Measurements from ENCODE around the gene GNAS-AS1. TPM values are rescaled to one million over a fixed set of nuclear protein-coding genes. Genes with fewer than 3 reads are reported as not detected.

GNAS-AS1 gene
- total RNA-seq: 1.3 TPM

- DNase-seq: peak; percentile 55
These were observed at the start of gene GNAS-AS1 for GRCh38 chr20:58850693-58851174. TSS of gene GNAS-AS1 (minus strand) at chr20:58850902.

GRCh38 chr20:58900397-58900796 lies 49.7 kb upstream of the GNAS-AS1 start:
- DNase-seq: no peak

- DNase-seq: no peak
These were observed 48.8 kb upstream of the GNAS-AS1 start for GRCh38 chr20:58899512-58899911.

GRCh38 chr20:58898629-58899408 lies 48.1 kb upstream of the GNAS-AS1 start:
- peak; percentile 69 for DNase-seq

- no peak for DNase-seq
These were observed 46.8 kb upstream of the GNAS-AS1 start for GRCh38 chr20:58897488-58897887.

GRCh38 chr20:58896820-58897219 lies 46.1 kb upstream of the GNAS-AS1 start:
- DNase-seq: no peak

GRCh38 chr20:58895448-58896180 lies 44.9 kb upstream of the GNAS-AS1 start:
- no peak for DNase-seq

GRCh38 chr20:58894652-58895447 lies 44.1 kb upstream of the GNAS-AS1 start:
- DNase-seq: no peak

GRCh38 chr20:58893355-58894120 lies 42.8 kb upstream of the GNAS-AS1 start:
- no peak for DNase-seq

GRCh38 chr20:58892932-58893224 lies 42.2 kb upstream of the GNAS-AS1 start:
- DNase-seq: no peak

- DNase-seq: peak; percentile 79
These were observed 41.6 kb upstream of the GNAS-AS1 start for GRCh38 chr20:58892141-58892931.

GRCh38 chr20:58891718-58892140 lies 41.0 kb upstream of the GNAS-AS1 start:
- peak; percentile 48 for DNase-seq

GRCh38 chr20:58891086-58891717 lies 40.5 kb upstream of the GNAS-AS1 start:
- DNase-seq: no peak

GRCh38 chr20:58890518-58891085 lies 39.9 kb upstream of the GNAS-AS1 start:
- DNase-seq: peak; percentile 90

- DNase-seq: no peak
These were observed 39.3 kb upstream of the GNAS-AS1 start for GRCh38 chr20:58889798-58890517.

- DNase-seq: no peak
These were observed 38.6 kb upstream of the GNAS-AS1 start for GRCh38 chr20:58889334-58889760.

GRCh38 chr20:58888521-58889333 lies 38.0 kb upstream of the GNAS-AS1 start:
- DNase-seq: peak; percentile 47

- no peak for DNase-seq
These were observed 37.4 kb upstream of the GNAS-AS1 start for GRCh38 chr20:58888103-58888502.

GRCh38 chr20:58886546-58886945 lies 35.8 kb upstream of the GNAS-AS1 start:
- no peak for DNase-seq
